ENCODE data around the gene PGGHG. TPM values are rescaled to one million over a fixed set of nuclear protein-coding genes. Genes with fewer than 3 reads are reported as not detected.
A peak's percentile ranks its signal among the peaks of the same experiment; 100 is the strongest.

The PGGHG gene
- total RNA-seq, 2 experiments from 2014 or later = 670 to 671 TPM

- Histone ChIP-seq H3K9me3 (ENCODE audit: control insufficient read depth in 1 of 2, insufficient read depth in 1 of 2, low read length in 2 of 2) (peaks cover 0 to 5% of the 10 kb centered on the region in 2 experiments), H3K27ac (ENCODE audit: low read depth in 1 of 2, low read length in 2 of 2) (peak overlapping the region in 1 of 2 donors; percentile 13), H3K4me3 (ENCODE audit: low read length) (no peak overlapping the region), H3K36me3 (ENCODE audit: insufficient read depth, low read length) (no peaks in the 10 kb centered on the region), H3K4me1 (ENCODE audit: insufficient read depth, low read length) (peaks cover 34% of the 10 kb centered on the region), H3K27me3 (ENCODE audit: control insufficient read depth in 1 of 2, insufficient read depth in 2 of 2, low read length in 2 of 2) (no peaks in the 10 kb centered on the region)
- Mint-ChIP-seq H3K27ac (peak overlapping the region; percentile 94), H3K4me3 (no peak overlapping the region), H3K9me3 (no peaks in the 10 kb centered on the region), H3K36me3 (ENCODE audit: low read depth) (peaks cover 3% of the 10 kb centered on the region), H3K27me3 (no peaks in the 10 kb centered on the region), H3K4me1 (ENCODE audit: low read depth) (peaks cover 33% of the 10 kb centered on the region)
- CTCF ChIA-PET = interaction anchor here (1.0 to 1.9 kb wide), 3 partner anchors 9 to 20 kb away, joined by 4 to 7 read pairs (median 4); no protein-coding TSS in a partner anchor
- DNase-seq (peak in 1 of 14 experiments; percentile 32), ATAC-seq (ENCODE audit: poor library complexity) (no peak)
- TF ChIP-seq CTCF (IDR thresholded peaks at IDR 0.05) = no peak
- intact Hi-C loops (cut with DNase I, micrococcal nuclease) = loop anchor here in 1 of 2 experiments (2.0 kb wide), 1 partner anchor 14 kb away; no protein-coding TSS in a partner anchor
- POLR2A ChIA-PET = interaction anchor here (7.0 to 8.2 kb wide), 2 partner anchors 10 to 18 kb away, joined by 148 to 185 read pairs; partner anchors contain the start of genes NLRP6 and PGGHG
Measured at GRCh38 chr11:270451-271318, 18.2 kb upstream of the PGGHG start.

GRCh38 chr11:271319-271715, 17.6 kb upstream of the PGGHG start:
- intact Hi-C loops (cut with DNase I, micrococcal nuclease) = loop anchor here in 1 of 2 experiments (2.0 kb wide), 1 partner anchor 13 kb away; no protein-coding TSS in a partner anchor
- H3K36me3 ChIP-seq (ENCODE audit: insufficient read depth, low read length) = no peaks in the 10 kb centered on the region
- H3K36me3 Mint-ChIP-seq (ENCODE audit: low read depth) = peaks cover 3% of the 10 kb centered on the region
- no peak overlapping the region for H3K4me3 Mint-ChIP-seq
- no peaks in the 10 kb centered on the region for H3K9me3 Mint-ChIP-seq
- peak in 1 of 14 experiments; percentile 24 for DNase-seq
- H3K9me3 ChIP-seq (ENCODE audit: control insufficient read depth in 1 of 2, insufficient read depth in 1 of 2, low read length in 2 of 2) = no peaks in the 10 kb centered on the region
- no peak overlapping the region for H3K27ac ChIP-seq (ENCODE audit: low read depth in 1 of 2, low read length in 2 of 2)
- H3K27me3 ChIP-seq (ENCODE audit: control insufficient read depth in 1 of 2, insufficient read depth in 2 of 2, low read length in 2 of 2) = no peaks in the 10 kb centered on the region
- ATAC-seq (ENCODE audit: poor library complexity) = no peak
- H3K27ac Mint-ChIP-seq = peak overlapping the region; percentile 69
- H3K4me1 Mint-ChIP-seq (ENCODE audit: low read depth) = peaks cover 33% of the 10 kb centered on the region
- H3K27me3 Mint-ChIP-seq = no peaks in the 10 kb centered on the region
- peaks cover 34% of the 10 kb centered on the region for H3K4me1 ChIP-seq (ENCODE audit: insufficient read depth, low read length)
- TF ChIP-seq CTCF (IDR thresholded peaks at IDR 0.05) = no peak
- POLR2A ChIA-PET = interaction anchor here (0.9 to 8.2 kb wide), 3 partner anchors 10 to 46 kb away, joined by 3 to 185 read pairs (median 148); partner anchors contain the start of genes NLRP6 and PGGHG
- CTCF ChIA-PET = interaction anchor here (1.0 to 1.9 kb wide), 2 partner anchors 9 to 21 kb away, joined by 4 to 7 read pairs; no protein-coding TSS in a partner anchor
- H3K4me3 ChIP-seq (ENCODE audit: low read length) = no peak overlapping the region

- ATAC-seq (ENCODE audit: poor library complexity) (no peak), DNase-seq (peak in 1 of 14 experiments; percentile 28)
- no peaks in the 10 kb centered on the region for H3K27me3 Mint-ChIP-seq
- H3K27me3 ChIP-seq (ENCODE audit: control insufficient read depth in 1 of 2, insufficient read depth in 2 of 2, low read length in 2 of 2) = no peaks in the 10 kb centered on the region
- intact Hi-C loops (cut with DNase I, micrococcal nuclease) = no loop called here
- no peak overlapping the region for H3K27ac ChIP-seq (ENCODE audit: low read depth in 1 of 2, low read length in 2 of 2)
- H3K9me3 ChIP-seq (ENCODE audit: control insufficient read depth in 1 of 2, insufficient read depth in 1 of 2, low read length in 2 of 2) = no peaks in the 10 kb centered on the region
- no peaks in the 10 kb centered on the region for H3K36me3 ChIP-seq (ENCODE audit: insufficient read depth, low read length)
- H3K4me1 Mint-ChIP-seq (ENCODE audit: low read depth) = peaks cover 36% of the 10 kb centered on the region
- H3K27ac Mint-ChIP-seq = peak overlapping the region; percentile 69
- peaks cover 3% of the 10 kb centered on the region for H3K36me3 Mint-ChIP-seq (ENCODE audit: low read depth)
- H3K4me3 Mint-ChIP-seq = no peak overlapping the region
- ChIA-PET POLR2A (interaction anchor here (0.9 to 8.2 kb wide), 3 partner anchors 8 to 45 kb away, joined by 3 to 185 read pairs (median 148); partner anchors contain the start of genes NLRP6 and PGGHG), CTCF (interaction anchor here (1.0 to 1.9 kb wide), 2 partner anchors 8 to 22 kb away, joined by 4 to 7 read pairs; no protein-coding TSS in a partner anchor)
- H3K4me1 ChIP-seq (ENCODE audit: insufficient read depth, low read length) = peaks cover 31% of the 10 kb centered on the region
- no peak overlapping the region for H3K4me3 ChIP-seq (ENCODE audit: low read length)
- no peak for TF ChIP-seq CTCF (IDR thresholded peaks at IDR 0.05)
- no peaks in the 10 kb centered on the region for H3K9me3 Mint-ChIP-seq
Measured at GRCh38 chr11:272195-272930, 16.6 kb upstream of the PGGHG start.
